Measurements from ENCODE around the gene PDZK1IP1.
"Not testable (repeated sequence)": the region's sequence is repeated elsewhere in the genome, so short reads cannot be mapped to it uniquely, and the experiment has no call there.

PDZK1IP1 gene

GRCh38 chr1:47223921-47224675 lies 34.3 kb upstream of the PDZK1IP1 start:
- DNase-seq = no peak

DNA sequence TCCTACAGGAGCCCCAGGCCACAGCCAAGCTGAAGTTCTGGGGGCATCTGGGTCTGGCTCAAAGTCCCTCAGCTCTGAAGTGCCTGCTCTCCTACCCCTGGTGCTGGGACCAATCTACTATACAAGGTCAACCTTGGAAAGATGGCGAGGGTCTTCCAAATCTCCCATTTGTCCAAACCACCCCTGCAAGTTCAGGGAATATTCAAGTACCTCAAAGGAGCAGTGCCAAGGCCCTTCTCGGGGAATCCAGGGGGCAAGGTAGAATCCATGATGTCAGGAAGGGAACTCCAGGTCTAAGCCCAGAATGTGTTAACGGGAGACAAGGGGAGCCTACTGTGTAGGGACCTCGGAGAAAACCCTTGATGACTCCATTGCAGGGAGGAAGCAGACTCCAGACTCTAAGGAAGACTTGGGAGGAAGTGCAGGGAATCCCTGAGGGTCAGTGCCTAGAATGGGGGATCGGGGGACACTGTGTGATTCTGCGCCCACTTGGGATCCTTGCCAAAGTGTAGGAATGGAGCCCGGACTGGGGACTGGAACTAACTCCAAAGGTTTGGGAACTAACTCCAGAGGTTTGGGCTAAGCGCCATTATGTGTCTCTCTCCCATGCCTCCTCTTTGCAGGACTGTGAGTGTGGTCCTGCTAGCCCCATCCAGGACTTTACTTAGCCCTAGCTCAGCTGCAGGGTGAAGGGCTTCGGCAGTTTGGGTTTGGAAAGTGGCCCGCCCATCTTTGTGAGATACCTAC lies 33.5 kb upstream of the PDZK1IP1 start:
- DNase-seq = no peak

DNA sequence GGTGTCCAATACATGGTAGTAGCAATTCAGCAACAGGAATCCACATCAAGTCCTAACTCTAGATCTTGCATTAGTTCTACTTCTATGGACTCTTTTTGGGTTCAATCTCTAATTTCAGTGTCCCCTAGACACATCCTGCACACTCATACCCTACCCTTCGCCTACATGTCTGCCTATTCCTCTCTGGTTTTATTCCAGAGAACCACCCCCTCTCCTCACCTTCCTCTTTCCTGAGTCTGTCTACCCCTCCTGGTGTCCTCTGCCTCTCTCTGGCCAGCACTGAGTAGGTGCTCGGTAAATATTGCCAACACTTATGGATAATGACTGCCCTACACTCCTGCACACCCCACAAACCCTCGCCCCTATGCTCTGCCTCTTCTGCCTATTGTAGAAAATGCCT lies 32.6 kb upstream of the PDZK1IP1 start:
- DNase-seq = no peak

- no peak for DNase-seq
Observed at GRCh38 chr1:47219590-47220220, 29.9 kb upstream of the PDZK1IP1 start.

DNA sequence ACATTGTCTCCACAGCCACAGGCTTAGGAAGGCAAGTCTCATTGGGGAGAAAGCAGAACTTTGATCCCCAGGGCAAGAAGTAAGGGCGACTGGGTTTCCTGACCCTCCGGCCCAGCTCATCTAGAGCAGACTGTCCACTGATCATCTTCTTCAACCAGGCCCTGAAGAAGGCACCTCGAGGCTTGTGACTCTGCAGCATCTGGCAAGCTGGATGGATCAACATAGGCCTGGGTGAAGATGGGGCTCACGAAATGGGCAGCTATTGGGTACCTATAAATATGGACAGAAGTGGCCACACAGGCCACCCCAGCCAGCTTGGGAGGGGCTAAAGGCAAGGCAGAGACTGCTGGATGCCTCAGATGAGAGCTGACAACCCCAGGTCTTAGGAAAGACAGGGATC lies 29.2 kb upstream of the PDZK1IP1 start:
- DNase-seq = no peak

DNA sequence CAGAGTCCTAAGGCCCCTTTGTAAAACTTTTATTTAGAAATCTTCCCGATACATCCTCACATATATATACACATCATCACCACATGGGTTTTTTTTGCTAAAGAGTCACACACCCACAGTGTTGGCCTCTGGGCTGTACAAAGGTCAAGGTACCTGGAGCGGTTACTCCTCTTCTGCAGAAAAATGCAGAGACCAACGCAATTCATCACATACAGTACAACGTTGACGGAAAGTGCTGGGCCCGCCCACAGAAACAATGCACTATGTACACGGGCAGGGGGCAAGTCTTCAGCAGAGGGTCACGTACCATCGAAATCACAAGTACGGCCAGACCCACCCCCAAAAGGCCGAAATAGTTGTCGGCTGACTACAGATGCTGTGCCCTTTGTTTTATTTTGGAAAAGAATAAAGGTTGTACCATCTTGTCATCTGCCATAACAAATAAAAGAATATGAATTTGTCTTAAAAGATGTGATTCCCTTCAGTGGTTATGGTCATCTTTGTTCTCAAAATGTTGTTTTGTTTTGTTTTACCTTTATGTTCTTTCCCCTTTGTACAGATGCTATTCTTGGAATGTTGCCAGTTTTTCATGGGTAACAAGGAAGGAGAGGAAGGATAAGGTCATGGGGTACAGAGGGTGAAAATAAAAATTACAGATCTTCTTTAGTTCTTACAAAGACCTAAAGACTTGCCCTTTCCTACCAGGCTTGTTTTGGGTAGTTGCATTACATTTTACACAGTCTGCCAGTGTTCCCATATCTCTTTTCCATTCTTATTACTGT lies 26.6 kb upstream of the PDZK1IP1 start:
- DNase-seq = no peak

GRCh38 chr1:47215713-47216112 lies 25.9 kb upstream of the PDZK1IP1 start:
- no peak for DNase-seq

DNA sequence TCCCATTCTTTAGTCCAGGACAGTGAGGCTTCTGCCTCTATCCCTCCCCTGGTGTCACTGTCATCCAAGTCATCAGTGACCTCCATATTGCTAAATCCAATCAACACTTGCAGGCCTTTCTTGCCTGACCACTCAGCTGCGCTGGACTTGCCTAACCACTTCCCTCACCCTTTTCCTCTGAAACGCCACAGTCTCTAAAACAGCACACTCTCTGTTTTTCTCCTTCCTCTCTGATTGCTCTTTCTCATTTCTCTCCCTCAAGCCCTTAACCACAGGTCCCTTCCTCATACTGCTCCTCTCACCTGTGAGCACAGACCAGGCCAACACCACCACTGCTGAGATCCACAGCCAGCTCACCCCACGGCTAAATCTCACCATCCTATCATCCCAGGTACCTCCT lies 24.7 kb upstream of the PDZK1IP1 start:
- no peak for DNase-seq

- DNase-seq = no peak
Observed at GRCh38 chr1:47213230-47213963, 23.6 kb upstream of the PDZK1IP1 start.

DNA sequence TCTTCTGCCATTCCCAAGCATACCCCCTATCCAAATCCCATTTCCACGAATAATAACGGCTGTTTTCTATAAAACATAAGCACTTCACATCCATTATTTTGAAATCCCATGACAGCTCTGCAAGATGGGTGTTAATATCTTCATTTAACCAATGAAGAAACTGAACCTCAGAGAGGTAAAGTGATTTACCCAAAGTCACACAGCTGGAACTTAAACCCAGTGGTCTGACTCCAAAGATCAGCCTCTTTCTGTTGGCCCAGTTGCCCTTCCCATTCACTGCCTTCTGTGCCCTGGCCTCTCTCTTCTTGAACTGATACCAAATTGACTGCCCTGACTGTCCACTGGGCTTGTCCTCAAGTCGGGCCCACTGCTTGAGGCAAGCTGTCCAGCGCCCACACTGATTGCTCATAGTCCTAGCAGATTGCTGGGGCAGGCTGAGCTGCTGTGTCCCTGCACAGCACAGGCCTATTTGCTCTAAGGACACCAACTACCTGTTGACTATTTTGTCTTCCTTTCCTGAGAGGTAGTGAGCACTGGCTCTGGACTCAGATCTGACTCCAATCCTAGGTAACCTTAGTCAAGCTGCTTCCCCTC lies 22.9 kb upstream of the PDZK1IP1 start:
- DNase-seq = no peak

DNA sequence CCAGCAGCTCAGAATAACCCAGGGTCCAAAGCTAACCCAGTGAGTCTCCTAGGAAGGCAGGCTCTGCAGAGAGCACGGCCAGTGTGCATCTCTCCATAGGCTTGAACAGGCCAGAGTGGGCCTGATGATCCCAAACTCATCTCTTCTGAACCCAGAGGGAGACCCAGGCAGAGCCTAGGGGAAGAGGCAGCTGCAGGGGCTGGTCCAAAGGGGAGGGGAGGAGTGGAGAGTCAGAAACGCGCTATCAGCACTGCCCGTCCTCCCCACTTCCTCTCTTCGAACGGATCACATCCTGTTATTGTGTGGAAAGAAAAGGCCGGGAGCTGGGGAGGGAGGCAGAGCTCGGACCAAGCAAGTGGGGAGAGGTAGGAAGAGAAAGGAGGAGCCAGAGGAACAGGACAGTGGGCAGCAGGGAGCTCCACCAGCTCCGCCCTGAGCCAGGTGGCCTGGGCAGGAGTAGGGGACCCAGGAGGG lies 22.0 kb upstream of the PDZK1IP1 start:
- no peak for DNase-seq

DNA sequence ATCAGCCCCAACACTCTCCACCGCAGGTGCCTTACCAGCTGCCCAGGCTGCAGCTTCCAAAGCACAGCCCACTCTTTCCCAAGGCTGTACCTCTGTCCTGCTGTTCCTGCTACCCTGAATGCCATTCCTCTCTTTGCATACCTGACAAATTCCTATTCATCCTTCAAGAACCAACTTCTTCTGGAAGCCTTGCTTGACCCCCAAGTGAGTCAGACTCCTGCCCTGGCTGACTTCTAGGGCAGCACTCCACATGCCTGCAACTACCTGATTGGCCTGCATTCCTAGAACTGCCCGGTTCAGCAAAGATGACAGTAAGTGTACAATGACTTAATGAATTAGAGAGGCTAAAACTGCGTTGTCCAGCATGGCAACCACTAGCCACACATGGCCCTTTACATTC lies 20.8 kb upstream of the PDZK1IP1 start:
- no peak for DNase-seq

GRCh38 chr1:47209725-47210325 lies 20.0 kb upstream of the PDZK1IP1 start:
- no peak for DNase-seq

- no peak for DNase-seq
Observed at GRCh38 chr1:47209091-47209490, 19.3 kb upstream of the PDZK1IP1 start.

DNA sequence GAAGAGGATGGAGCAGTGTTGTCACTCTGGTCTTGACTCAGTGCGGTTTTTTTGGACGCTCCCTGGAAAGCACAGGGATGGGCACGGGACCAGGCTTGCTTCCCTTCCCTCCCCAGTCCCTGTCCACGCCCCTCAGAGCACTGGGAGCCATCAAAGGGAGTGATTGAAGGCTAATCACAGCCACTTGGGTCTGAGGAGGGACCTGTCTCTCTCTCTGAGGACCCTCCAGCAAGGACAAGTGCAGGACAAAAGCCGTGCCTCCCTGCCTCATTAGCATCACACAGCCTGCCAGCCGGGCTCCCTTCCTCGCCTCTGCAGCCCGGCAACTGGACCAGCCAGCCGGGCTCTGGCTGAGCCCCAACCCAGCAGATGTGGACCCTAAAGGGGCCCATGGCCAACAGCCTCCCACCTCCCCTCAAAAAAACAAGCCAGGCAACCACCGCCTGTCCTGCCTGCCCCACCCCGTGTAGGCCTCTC lies 18.6 kb upstream of the PDZK1IP1 start:
- no peak for DNase-seq

DNA sequence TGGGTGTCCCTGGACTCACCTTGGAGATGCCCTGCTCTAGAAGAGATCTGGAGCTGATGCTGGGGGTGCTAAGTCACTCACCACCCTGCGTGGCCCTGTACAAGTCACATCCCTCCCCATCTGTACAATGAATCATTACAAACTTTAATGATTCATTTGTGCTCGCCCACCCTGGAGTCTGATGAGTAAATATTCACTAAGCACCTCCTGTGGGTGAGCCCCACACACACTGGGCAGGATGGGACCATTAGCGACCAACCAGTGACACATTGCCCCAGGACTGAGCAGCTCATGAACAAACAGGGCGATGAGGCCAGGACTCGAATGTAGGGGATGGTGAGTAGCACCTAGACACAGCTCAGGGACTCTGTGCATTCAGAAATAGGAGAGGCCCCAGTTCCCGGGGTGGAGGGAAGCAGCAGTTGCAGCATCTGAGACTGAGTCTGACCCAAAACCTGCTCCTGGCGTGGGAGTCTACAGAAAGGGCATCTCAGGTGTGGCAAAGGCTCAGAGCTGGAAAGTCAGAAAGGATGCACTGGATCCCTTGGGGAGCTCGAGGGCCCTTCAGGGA lies 18.1 kb upstream of the PDZK1IP1 start:
- no peak for DNase-seq

DNA sequence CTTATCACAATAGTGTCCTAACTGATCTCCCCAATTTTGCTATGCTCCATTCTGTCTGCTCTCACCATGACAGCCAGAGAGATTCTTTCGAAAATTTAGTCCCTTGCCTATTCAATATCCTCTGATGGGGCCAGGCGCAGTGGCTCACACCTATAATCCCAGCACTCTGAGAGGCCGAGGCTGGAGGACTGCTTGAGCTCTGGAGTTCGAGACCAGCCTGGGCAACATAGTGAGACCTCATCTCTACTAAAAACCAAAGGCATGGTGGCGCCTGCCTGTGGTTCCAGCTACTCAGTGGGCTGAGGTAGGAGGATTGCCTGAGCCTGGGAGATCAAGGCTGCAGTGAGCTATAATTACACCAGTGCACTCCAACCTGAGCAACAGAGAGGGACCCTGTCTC lies 16.1 kb upstream of the PDZK1IP1 start:
- no peak for DNase-seq

- DNase-seq = not testable (repeated sequence)
Observed at GRCh38 chr1:47203504-47203903, 13.7 kb upstream of the PDZK1IP1 start.

- DNase-seq = no peak
Observed at GRCh38 chr1:47201179-47201578, 11.3 kb upstream of the PDZK1IP1 start.

GRCh38 chr1:47198214-47198613 lies 8.4 kb upstream of the PDZK1IP1 start:
- DNase-seq = no peak

- no peak for DNase-seq
Observed at GRCh38 chr1:47196622-47197021, 6.8 kb upstream of the PDZK1IP1 start.
